ENCODE data around the gene RPL27A.

The RPL27A gene

GRCh38 chr11:8711895-8712442, 29.4 kb downstream of the RPL27A start:
- TF ChIP-seq CTCF (IDR thresholded peaks at IDR 0.05; ENCODE audit: low read depth, low read length, poor library complexity, severe bottlenecking) (no peak), EZH2phosphoT487 (IDR thresholded peaks at IDR 0.05; ENCODE audit: borderline replicate concordance, low read length) (no peak)
- no peaks in the 10 kb centered on the region for H3K9me3 ChIP-seq (ENCODE audit: control insufficient read depth, insufficient read depth, low read length)
- H4K20me1 ChIP-seq (ENCODE audit: control insufficient read depth, insufficient read depth, low read depth, low read length): no peaks in the 10 kb centered on the region
- H3K4me1 ChIP-seq (ENCODE audit: control insufficient read depth, low read length): no peaks in the 10 kb centered on the region
- H3K4me2 ChIP-seq (ENCODE audit: low read length): no peak overlapping the region
- H3K36me3 ChIP-seq (ENCODE audit: control insufficient read depth, low read length): no peaks in the 10 kb centered on the region
- no peaks in the 10 kb centered on the region for H3K27me3 ChIP-seq (ENCODE audit: control insufficient read depth, low read length)
- H3K4me3 ChIP-seq (ENCODE audit: low read length): no peak overlapping the region
- H3F3A ChIP-seq (ENCODE audit: control insufficient read depth, insufficient read depth): no peaks in the 10 kb centered on the region
- H3K79me2 ChIP-seq (ENCODE audit: control insufficient read depth, low read length): no peaks in the 10 kb centered on the region
- H3K9me2 ChIP-seq (replicated peaks; ENCODE audit: control insufficient read depth, low read length): no peaks in the 10 kb centered on the region
- no peak overlapping the region for H3K27ac ChIP-seq (ENCODE audit: low read depth, low read length)

- no peak overlapping the region for H3K4me2 ChIP-seq (ENCODE audit: low read length)
- no peaks in the 10 kb centered on the region for H3K27me3 ChIP-seq (ENCODE audit: control insufficient read depth, low read length)
- H3K4me1 ChIP-seq (ENCODE audit: control insufficient read depth, low read length): peaks cover 4% of the 10 kb centered on the region
- no peak for TF ChIP-seq EZH2phosphoT487 (IDR thresholded peaks at IDR 0.05; ENCODE audit: borderline replicate concordance, low read length)
- no peak for TF ChIP-seq CTCF (IDR thresholded peaks at IDR 0.05; ENCODE audit: low read depth, low read length, poor library complexity, severe bottlenecking)
- no peaks in the 10 kb centered on the region for H3K9me3 ChIP-seq (ENCODE audit: control insufficient read depth, insufficient read depth, low read length)
- no peaks in the 10 kb centered on the region for H3K36me3 ChIP-seq (ENCODE audit: control insufficient read depth, low read length)
- H3K4me3 ChIP-seq (ENCODE audit: low read length): no peak overlapping the region
- no peaks in the 10 kb centered on the region for H3K9me2 ChIP-seq (replicated peaks; ENCODE audit: control insufficient read depth, low read length)
- H4K20me1 ChIP-seq (ENCODE audit: control insufficient read depth, insufficient read depth, low read depth, low read length): no peaks in the 10 kb centered on the region
- H3K79me2 ChIP-seq (ENCODE audit: control insufficient read depth, low read length): no peaks in the 10 kb centered on the region
- no peaks in the 10 kb centered on the region for H3F3A ChIP-seq (ENCODE audit: control insufficient read depth, insufficient read depth)
- no peak overlapping the region for H3K27ac ChIP-seq (ENCODE audit: low read depth, low read length)
Measured at GRCh38 chr11:8712506-8712905, 29.9 kb downstream of the RPL27A start.

- H3K27me3 ChIP-seq (ENCODE audit: control insufficient read depth, low read length): no peaks in the 10 kb centered on the region; the same call in 1 of the 2 replicates
- no peaks in the 10 kb centered on the region for H3K36me3 ChIP-seq (ENCODE audit: control insufficient read depth, low read length)
- no peak overlapping the region for H3K4me3 ChIP-seq (ENCODE audit: low read length)
- H3F3A ChIP-seq (ENCODE audit: control insufficient read depth, insufficient read depth): no peaks in the 10 kb centered on the region
- H3K4me1 ChIP-seq (ENCODE audit: control insufficient read depth, low read length): peaks cover 11% of the 10 kb centered on the region
- no peaks in the 10 kb centered on the region for H3K9me2 ChIP-seq (replicated peaks; ENCODE audit: control insufficient read depth, low read length)
- no peak for TF ChIP-seq EZH2phosphoT487 (IDR thresholded peaks at IDR 0.05; ENCODE audit: borderline replicate concordance, low read length)
- no peak for TF ChIP-seq CTCF (IDR thresholded peaks at IDR 0.05; ENCODE audit: low read depth, low read length, poor library complexity, severe bottlenecking)
- H3K79me2 ChIP-seq (ENCODE audit: control insufficient read depth, low read length): no peaks in the 10 kb centered on the region
- H3K9me3 ChIP-seq (ENCODE audit: control insufficient read depth, insufficient read depth, low read length): no peaks in the 10 kb centered on the region
- no peak overlapping the region for H3K4me2 ChIP-seq (ENCODE audit: low read length)
- no peaks in the 10 kb centered on the region for H4K20me1 ChIP-seq (ENCODE audit: control insufficient read depth, insufficient read depth, low read depth, low read length)
- H3K27ac ChIP-seq (ENCODE audit: low read depth, low read length): no peak overlapping the region
Measured at GRCh38 chr11:8713760-8714454, 31.3 kb downstream of the RPL27A start.
